GM23248 (cell line): ENCODE data around the gene CCDC15. TPM values are rescaled to one million over a fixed set of nuclear protein-coding genes. Genes with fewer than 3 reads are reported as not detected.
"Not testable (repeated sequence)": the region's sequence is repeated elsewhere in the genome, so short reads cannot be mapped to it uniquely, and the experiment has no call there.

Experiments used
- DNase-seq: peaks from one replicate; pipeline ENCODE4 v3.0.0-alpha.2; 2015
- H2AFZ ChIP-seq: fragments of 200-600 bp; sonication (generic); 2 replicates; pipeline ENCODE4 v1.6.1; 2016; ENCODE audit warnings: antibody characterized with exemption
- H3F3A ChIP-seq: fragments of 200-600 bp; sonication (generic); 2 replicates; pipeline ENCODE4 v1.6.1; 2016; ENCODE audit warnings: mild to moderate bottlenecking, antibody characterized with exemption, mixed run types; ENCODE audit not compliant: insufficient read depth
- H3K27ac ChIP-seq: fragments of 200-600 bp; sonication (generic); 2 replicates; pipeline ENCODE4 v1.5.1; 2016; ENCODE audit warnings: mild to moderate bottlenecking
- H3K27me3 ChIP-seq: fragments of 200-600 bp; sonication (generic); replicated peaks from 2 replicates; pipeline ENCODE4 v1.6.1; 2016; ENCODE audit warnings: mild to moderate bottlenecking; ENCODE audit not compliant: insufficient read depth
- H3K36me3 ChIP-seq: fragments of 200-600 bp; sonication (generic); 2 replicates; pipeline ENCODE4 v1.6.1; 2016; ENCODE audit warnings: low read depth, mild to moderate bottlenecking
- H3K4me1 ChIP-seq: fragments of 200-600 bp; sonication (generic); 2 replicates; pipeline ENCODE4 v1.6.1; 2016; ENCODE audit warnings: mild to moderate bottlenecking; ENCODE audit not compliant: insufficient read depth
- H3K4me2 ChIP-seq: fragments of 200-600 bp; sonication (generic); one replicate; pipeline ENCODE4 v1.6.1; 2016; ENCODE audit warnings: mild to moderate bottlenecking; ENCODE audit not compliant: unreplicated experiment
- H3K4me3 ChIP-seq: fragments of 200-600 bp; sonication (generic); 2 replicates; pipeline ENCODE4 v1.5.1; 2016; ENCODE audit warnings: mild to moderate bottlenecking
- H3K79me2 ChIP-seq: fragments of 200-600 bp; sonication (generic); 2 replicates; pipeline ENCODE4 v1.6.1; 2016; ENCODE audit warnings: mild to moderate bottlenecking; ENCODE audit not compliant: insufficient read depth
- H3K9ac ChIP-seq: fragments of 200-600 bp; sonication (generic); 2 replicates; pipeline ENCODE4 v1.6.1; 2016; ENCODE audit warnings: mild to moderate bottlenecking
- H3K9me2 ChIP-seq: fragments of 200-600 bp; sonication (generic); 2 replicates; pipeline ENCODE4 v1.6.1; 2016; ENCODE audit warnings: mixed run types, mild to moderate bottlenecking, moderate library complexity; ENCODE audit not compliant: insufficient read depth
- H3K9me3 ChIP-seq: fragments of 200-600 bp; sonication (generic); one replicate; pipeline ENCODE4 v1.6.1; 2017; ENCODE audit warnings: low read depth
- H4K20me1 ChIP-seq: fragments of 200-600 bp; sonication (generic); 2 replicates; pipeline ENCODE4 v1.6.0; 2016; ENCODE audit not compliant: insufficient read depth
- EZH2 ChIP-seq: fragments of 200-600 bp; sonication (generic); IDR thresholded peaks from 2 replicates; pipeline ENCODE4 v1.6.1; 2018; ENCODE audit warnings: antibody characterized with exemption, mild to moderate bottlenecking; ENCODE audit not compliant: insufficient read depth, poor library complexity, severe bottlenecking
- EZH2phosphoT487 ChIP-seq: fragments of 200-600 bp; sonication (generic); IDR thresholded peaks from 2 replicates; pipeline ENCODE4 v1.6.1; 2018; ENCODE audit warnings: antibody characterized with exemption, moderate library complexity, mild to moderate bottlenecking, low read depth; ENCODE audit not compliant: insufficient read depth
- WGBS, 2 experiments: methylation state at CpG; one replicate each; pipeline ENCODE4 v1.1.6; 2015 to 2017; ENCODE audit warnings: low lambda C conversion rate in 2 of 2, low coverage in 1 of 2; ENCODE audit errors: missing lambda C conversion rate in 2 of 2; 5-methylcytosine and 5-hydroxymethylcytosine counted together
- in situ Hi-C: fragments of 300-500 bp; cut with MboI; formaldehyde crosslinking; loops from 2 replicates; pipeline ENCODE4 v1.15.0; 2020
- polyA plus RNA-seq: library from polyadenylated mRNA; unstranded; fragments of >200 nt; fragmentation: Nextera tagmentation; extraction: Ambion mirVana; gene quantifications from 2 replicates; pipeline ENCODE4 v1.2.1, GENCODE V29; 2016
- total RNA-seq: library from RNA; depleted of rRNA; stranded (reverse); fragments of >200 nt; shearing (Covaris generic); gene quantifications from 2 replicates; pipeline ENCODE4 v1.2.3, GENCODE V29; 2014

CCDC15 gene
- total and polyA plus RNA-seq, 2 experiments from 2014 or later = 0.97 to 1.6 TPM

DNA sequence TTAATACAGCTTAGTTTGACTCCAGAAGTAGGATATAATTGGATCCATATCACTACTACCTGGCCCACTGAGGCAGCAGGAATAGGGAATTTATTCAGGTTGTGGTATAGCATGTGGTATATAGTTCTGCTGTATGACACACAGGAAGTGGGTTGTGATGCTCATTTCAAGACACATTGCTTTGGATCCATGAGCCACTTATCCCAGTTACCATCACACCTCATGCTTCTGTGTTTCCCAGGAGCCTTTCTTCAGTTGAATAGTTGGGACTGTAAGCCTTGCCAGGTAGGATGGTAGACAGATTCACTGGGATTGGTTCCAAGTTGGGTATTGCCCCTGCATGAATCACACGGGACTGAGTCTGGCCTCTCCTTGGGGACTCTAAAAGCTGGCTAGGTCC, 99.2 kb downstream of the CCDC15 start:
- Histone ChIP-seq H4K20me1 (no peaks in the 10 kb centered on the region), H3K79me2 (no peaks in the 10 kb centered on the region), H3K4me3 (no peak overlapping the region), H3K9ac (no peak overlapping the region), H3K27me3 (no peaks in the 10 kb centered on the region), H3K9me2 (no peaks in the 10 kb centered on the region), H3K9me3 (no peaks in the 10 kb centered on the region), H3K4me1 (no peaks in the 10 kb centered on the region), H2AFZ (no peak overlapping the region), H3K27ac (no peak overlapping the region), H3K36me3 (no peaks in the 10 kb centered on the region), H3F3A (no peaks in the 10 kb centered on the region), H3K4me2 (no peak overlapping the region)
- 56 to 68% methylated on average over 1 of the region's 1 CpG for WGBS, 2 experiments
- in situ Hi-C loops = no loop called here
- TF ChIP-seq EZH2phosphoT487 (no peak), EZH2 (no peak)
- DNase-seq = no peak

DNA sequence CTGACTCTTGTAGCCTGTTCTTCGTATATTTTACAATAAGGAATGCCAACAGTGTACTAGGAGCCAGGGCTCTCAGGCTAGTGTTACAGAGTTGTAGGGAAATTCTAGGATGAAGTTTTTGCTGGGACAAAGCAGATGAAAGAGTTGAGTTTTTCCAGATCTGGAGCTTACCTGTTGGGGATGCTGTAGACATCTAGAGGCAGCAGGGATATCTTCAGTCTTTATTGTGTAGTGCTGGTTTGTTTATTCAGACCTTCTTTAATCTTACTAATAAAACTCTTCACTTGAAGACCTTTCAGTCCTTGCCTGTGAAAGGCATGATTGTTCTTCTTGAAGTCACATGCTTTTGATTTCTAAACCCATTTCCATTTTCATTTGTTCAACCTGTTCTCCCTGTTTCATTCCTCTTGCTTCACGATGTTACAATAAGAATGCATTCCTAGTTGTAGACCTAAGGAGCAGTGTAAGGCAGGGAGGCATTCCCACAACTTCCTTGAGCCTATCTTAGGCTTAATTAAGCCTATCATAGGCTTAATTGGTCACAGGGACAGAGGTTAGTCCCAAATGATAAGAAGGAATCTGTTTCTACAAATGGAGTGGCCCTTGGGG, 101.2 kb downstream of the CCDC15 start:
- Histone ChIP-seq H3K9me2 (no peaks in the 10 kb centered on the region), H3K4me1 (no peaks in the 10 kb centered on the region), H3K9ac (no peak overlapping the region), H3K4me3 (no peak overlapping the region), H3K9me3 (no peaks in the 10 kb centered on the region), H3F3A (no peaks in the 10 kb centered on the region), H3K4me2 (no peak overlapping the region), H3K36me3 (no peaks in the 10 kb centered on the region), H4K20me1 (no peaks in the 10 kb centered on the region), H2AFZ (no peak overlapping the region), H3K79me2 (no peaks in the 10 kb centered on the region), H3K27me3 (no peaks in the 10 kb centered on the region), H3K27ac (no peak overlapping the region)
- in situ Hi-C loops = no loop called here
- 53 to 55% methylated on average over 2 of the region's 2 CpGs for WGBS, 2 experiments
- TF ChIP-seq EZH2 (no peak), EZH2phosphoT487 (no peak)
- no peak for DNase-seq

- H2AFZ ChIP-seq, H4K20me1 ChIP-seq, H3K4me3 ChIP-seq, H3K9me3 ChIP-seq, H3K4me1 ChIP-seq, H3K9me2 ChIP-seq, in situ Hi-C loops, H3K27ac ChIP-seq, DNase-seq, H3K27me3 ChIP-seq, H3K9ac ChIP-seq, H3K36me3 ChIP-seq, H3K4me2 ChIP-seq, H3K79me2 ChIP-seq, H3F3A ChIP-seq: not testable (repeated sequence)
- WGBS, 2 experiments = 90 to 96% methylated on average over 2 of the region's 2 CpGs
Observed at GRCh38 chr11:125056111-125056510, 102.1 kb downstream of the CCDC15 start.

DNA sequence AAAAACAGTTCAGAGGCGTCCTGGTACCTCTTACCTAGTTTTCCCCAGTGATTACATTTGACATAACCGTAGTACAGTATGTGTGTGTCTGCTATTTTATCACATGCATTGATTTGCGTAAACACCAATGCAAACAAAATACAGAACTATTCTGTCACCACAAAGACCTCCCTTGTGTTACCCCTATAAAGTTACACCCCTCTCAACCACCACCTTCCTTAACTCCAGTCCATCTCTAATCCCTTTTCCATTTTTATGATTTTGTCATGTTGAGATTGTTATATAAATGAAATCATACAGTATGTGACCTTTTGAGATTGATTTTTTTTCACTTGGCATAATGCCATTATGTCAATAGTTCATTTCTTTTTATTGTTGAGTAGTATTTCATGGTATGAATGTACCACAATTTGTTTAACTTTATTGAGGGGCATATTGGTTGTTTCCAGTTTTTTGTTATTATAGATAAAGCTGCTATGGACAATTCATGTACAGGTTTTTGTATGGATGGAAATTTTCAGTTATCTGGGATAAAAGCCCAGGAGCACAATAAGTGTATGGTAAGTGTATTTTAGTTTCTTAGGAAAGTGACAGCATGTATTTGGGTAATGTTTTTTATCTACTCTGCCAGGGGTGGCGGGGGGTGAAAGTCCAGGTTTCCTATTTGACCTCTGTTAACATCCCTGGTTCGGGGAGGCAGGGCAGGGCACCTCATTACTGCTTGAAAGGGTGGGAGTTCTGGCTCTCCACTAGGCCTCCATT, 103.1 kb downstream of the CCDC15 start:
- no peaks in the 10 kb centered on the region for H3K4me1 ChIP-seq
- H3K4me2 ChIP-seq = no peak overlapping the region
- no peak overlapping the region for H3K4me3 ChIP-seq
- H3K9me3 ChIP-seq = no peaks in the 10 kb centered on the region
- H3F3A ChIP-seq = no peaks in the 10 kb centered on the region
- H4K20me1 ChIP-seq = no peaks in the 10 kb centered on the region
- H3K27me3 ChIP-seq = no peaks in the 10 kb centered on the region
- TF ChIP-seq EZH2phosphoT487 (no peak), EZH2 (no peak)
- H3K9me2 ChIP-seq = no peaks in the 10 kb centered on the region
- H3K79me2 ChIP-seq = no peaks in the 10 kb centered on the region
- H3K9ac ChIP-seq = no peak overlapping the region
- H3K36me3 ChIP-seq = no peaks in the 10 kb centered on the region
- in situ Hi-C loops = no loop called here
- no peak overlapping the region for H2AFZ ChIP-seq
- no peak overlapping the region for H3K27ac ChIP-seq
- 84 to 87% methylated on average over 5 of the region's 5 CpGs for whole genome bisulfite sequencing, 2 experiments
- DNase-seq = no peak
